COR-L47 (cell line): Measurements from ENCODE around the gene CACNA1G.

Experiments used
- DNase-seq: peaks from one replicate; lab custom pipeline; 2025; lab: John Stamatoyannopoulos, UW

CACNA1G gene

DNA sequence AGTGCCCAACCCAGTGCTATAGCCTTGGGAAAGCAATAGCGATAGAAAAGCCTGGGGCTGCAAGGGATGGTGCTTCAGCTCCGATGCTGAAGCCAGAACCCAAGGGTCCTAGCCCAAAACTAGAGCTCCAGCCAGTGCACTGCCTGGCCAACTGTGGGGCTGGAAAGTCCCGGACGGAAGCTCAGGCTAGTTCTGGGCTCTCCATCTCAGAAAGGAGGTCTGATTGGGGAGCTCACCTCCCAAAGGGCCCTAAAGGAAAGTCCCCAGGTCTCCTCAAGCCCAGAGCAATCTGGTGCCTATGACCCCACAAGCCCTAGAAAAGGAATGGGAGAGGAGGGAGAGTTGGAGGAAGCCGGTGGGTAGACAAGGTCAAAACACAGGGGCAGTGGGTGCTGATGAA is 72.1 kb downstream of the CACNA1G start:
- no peak for DNase-seq

GRCh38 chr17:50633683-50634082 is 73.2 kb downstream of the CACNA1G start:
- DNase-seq = no peak

GRCh38 chr17:50634224-50634914 is 73.9 kb downstream of the CACNA1G start, which contains the start of gene ABCC3:
ABCC3 (plus strand) TSS chr17:50634881; CDS start chr17:50634937, 56 bp downstream.
- no peak for DNase-seq

DNA sequence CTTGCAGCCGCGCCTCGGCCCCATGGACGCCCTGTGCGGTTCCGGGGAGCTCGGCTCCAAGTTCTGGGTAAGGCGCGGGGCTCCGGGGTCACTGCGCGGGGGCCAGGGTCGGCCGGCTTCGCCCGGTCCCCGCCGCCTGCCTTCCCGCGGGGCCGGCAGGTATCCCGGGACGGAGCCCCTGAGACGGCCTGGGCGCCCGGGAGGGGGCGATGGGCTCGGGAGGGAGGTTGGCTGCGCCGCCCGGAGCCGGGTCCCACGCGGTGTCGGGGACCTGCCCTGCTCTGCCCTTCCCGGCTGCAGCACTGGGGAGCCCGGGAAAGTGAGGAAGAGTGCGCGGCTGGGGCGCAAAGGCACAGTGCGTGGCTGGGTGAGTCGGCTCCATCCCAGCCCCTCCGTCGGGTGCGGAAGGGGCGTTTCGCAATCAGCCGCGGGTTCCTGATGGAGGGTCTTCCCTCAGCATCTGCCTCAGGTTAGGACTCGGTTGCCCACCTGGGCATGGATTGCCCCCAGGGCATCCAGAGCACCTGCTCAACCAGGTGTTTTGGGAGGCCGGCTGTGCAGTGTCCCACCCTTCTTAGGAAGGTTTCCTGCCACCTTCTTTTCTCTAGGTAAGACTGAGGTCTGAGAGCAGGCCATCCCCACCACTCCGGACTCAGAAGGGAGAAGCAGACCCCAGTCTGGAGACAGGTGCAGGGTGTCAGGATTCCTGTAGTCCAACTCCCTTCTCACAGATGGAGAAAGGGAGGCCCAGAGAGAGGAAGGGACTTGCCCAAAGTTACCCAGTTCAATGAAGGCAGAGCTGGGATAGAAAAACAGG is 74.6 kb downstream of the CACNA1G start:
- DNase-seq = no peak

DNA sequence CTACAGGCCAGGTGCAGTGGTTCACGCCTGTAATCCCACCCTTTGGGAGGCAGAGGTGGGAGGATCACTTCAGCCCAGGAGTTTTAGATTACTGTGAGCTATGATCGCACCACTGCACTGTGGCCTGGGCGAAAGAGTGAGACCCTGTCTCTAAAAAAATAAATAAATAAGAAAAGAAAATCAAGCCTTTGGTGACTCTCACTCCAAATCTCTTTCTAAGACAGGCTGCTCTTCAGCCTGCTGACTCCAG is 75.1 kb downstream of the CACNA1G start:
- DNase-seq = no peak

GRCh38 chr17:50635982-50636803 is 75.7 kb downstream of the CACNA1G start:
- no peak for DNase-seq

DNA sequence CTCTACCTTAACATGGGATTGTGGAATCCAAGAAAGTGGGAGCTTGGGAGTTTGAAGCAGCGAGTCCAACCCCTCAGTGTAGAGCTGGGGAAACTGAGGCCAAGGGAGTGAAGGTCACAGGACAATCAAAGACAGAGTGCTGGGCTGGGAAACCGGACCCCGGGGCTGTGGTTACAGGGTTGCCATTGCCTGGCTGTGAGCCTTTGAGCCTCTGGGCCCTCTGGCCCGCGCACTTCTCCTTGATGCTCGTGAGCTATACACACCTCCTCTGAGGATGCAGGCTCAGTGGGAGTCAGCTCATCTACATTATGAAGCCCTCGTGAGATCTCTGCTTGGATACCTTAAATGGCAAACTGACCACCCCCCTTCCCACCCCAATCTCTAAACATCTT is 76.3 kb downstream of the CACNA1G start:
- no peak for DNase-seq

GRCh38 chr17:50637829-50638605 is 77.5 kb downstream of the CACNA1G start:
- DNase-seq = no peak

GRCh38 chr17:50638606-50638965 is 78.1 kb downstream of the CACNA1G start:
- no peak for DNase-seq

- DNase-seq = peak; percentile 76
Measured at GRCh38 chr17:50638966-50639713, 78.6 kb downstream of the CACNA1G start.

- no peak for DNase-seq
Measured at GRCh38 chr17:50640686-50641351, 80.3 kb downstream of the CACNA1G start.

- DNase-seq = no peak
Measured at GRCh38 chr17:50641357-50641756, 80.8 kb downstream of the CACNA1G start.

DNA sequence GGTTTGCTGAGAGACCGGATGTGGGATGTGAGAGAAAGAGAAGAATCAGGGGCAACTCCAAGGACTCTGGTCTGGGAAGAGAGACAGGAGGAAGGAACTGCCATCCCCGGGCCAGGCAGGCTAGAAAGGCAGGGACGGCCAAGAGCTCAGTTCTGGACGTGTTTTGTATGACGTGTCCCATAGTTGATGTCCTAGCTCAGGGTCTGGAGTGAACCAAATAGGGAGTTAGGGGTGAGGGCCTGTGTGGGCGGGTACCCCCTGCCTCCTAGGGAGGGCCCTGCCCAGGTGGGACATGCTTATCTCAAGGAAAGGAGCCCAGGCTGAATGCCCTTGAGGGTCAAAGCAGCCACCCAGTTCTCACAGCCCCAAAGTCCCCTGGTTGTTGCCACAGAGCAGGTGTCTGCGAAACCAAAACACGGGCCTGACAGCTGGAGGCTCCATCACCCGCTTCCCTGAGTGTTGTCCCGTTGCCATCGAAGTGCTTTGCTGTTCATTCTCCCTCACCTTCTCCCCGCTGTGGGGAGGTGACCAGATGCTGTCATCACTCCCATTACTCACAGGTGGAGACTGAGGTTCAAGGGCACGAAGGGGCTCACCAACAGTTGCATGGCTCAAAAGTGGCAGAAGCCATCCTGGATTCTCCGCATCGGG is 81.7 kb downstream of the CACNA1G start:
- DNase-seq = no peak

GRCh38 chr17:50642722-50643656 is 82.5 kb downstream of the CACNA1G start:
- no peak for DNase-seq

- DNase-seq = no peak
Measured at GRCh38 chr17:50645748-50646682, 85.5 kb downstream of the CACNA1G start.

GRCh38 chr17:50647187-50647586 is 86.7 kb downstream of the CACNA1G start:
- DNase-seq = no peak

DNA sequence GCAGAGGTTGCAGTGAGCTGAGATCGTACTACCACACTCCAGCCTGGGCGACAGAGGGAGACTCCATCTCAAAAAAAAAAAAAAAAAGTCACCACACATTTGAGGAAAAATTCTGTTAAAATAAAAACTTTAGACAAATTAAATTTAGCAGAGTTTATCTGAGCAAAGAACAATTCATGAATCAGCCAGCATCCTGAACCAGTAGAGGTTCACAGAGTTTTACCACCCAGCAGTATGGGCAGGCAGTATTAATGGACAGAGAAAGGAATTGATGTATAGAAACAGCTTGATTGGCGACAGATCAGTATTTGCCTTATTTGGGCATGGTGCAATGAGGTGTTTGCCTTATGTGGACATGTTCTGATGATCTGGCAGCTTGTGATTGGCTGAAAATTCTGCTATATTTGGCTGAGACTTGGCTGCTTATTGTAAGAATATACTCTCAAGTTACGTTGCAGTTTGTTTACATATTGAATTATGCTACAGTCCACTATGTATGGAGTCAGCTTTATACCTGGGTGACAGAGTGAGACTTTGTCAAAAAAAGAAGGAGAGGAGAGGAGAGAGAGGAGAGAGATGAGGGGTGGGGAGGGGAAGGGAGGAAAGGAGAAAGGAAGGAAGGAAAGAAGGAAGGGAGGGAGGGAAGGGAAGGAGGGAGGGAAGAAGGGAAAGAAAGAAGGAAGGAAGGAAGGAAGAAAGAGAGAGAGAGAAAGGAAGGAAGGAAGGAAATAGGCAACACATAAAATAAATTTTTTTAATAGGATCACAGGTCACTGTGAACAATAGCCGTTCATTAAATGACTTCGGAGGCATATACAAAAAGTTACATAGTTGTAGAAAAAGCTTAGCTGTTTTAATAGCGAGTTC is 88.8 kb downstream of the CACNA1G start:
- no peak for DNase-seq
